GM12891 (cell line): ENCODE data around the gene NEK2.
A peak's percentile ranks its signal among the peaks of the same experiment; 100 is the strongest.
"Not testable (repeated sequence)": the region's sequence is repeated elsewhere in the genome, so short reads cannot be mapped to it uniquely, and the experiment has no call there.

Experiments
- DNase-seq: peaks from one replicate; pipeline ENCODE4 v3.0.0; 2011; ENCODE audit warnings: low spot score; ENCODE audit not compliant: insufficient read length
- FAIRE-seq: peaks from 2 replicates; lab custom pipeline; 2011; peaks lifted over from hg19 to GRCh38; lab: Jason Lieb, UNC
- PAX5 ChIP-seq: IDR thresholded peaks from 2 replicates; pipeline ENCODE4 v1.6.1; 2011; ENCODE audit warnings: low read length, moderate library complexity, mild to moderate bottlenecking; ENCODE audit not compliant: insufficient read depth, severe bottlenecking
- POLR2A ChIP-seq: IDR thresholded peaks from 2 replicates; pipeline ENCODE4 v1.6.1; 2011; ENCODE audit warnings: low read depth, low read length, control low read depth
- POLR2AphosphoS5 ChIP-seq: IDR thresholded peaks from 2 replicates; pipeline ENCODE4 v1.6.1; 2011; ENCODE audit warnings: low read depth, low read length, control low read depth
- POU2F2 ChIP-seq: IDR thresholded peaks from 2 replicates; pipeline ENCODE4 v1.6.1; 2011; ENCODE audit warnings: low read depth, mild to moderate bottlenecking, control low read depth, low read length, moderate library complexity
- SPI1 ChIP-seq: IDR thresholded peaks from 2 replicates; pipeline ENCODE4 v1.6.1; 2011; ENCODE audit warnings: low read depth, low read length, control low read depth
- TAF1 ChIP-seq: IDR thresholded peaks from 2 replicates; pipeline ENCODE4 v1.6.1; 2011; ENCODE audit warnings: low read depth, low read length, control low read depth

NEK2 gene

GRCh38 chr1:211634931-211635330, 40.5 kb downstream of the NEK2 start:
- FAIRE-seq (no peak), DNase-seq (no peak)
- TF ChIP-seq POLR2AphosphoS5, result no peak
- no peak for TF ChIP-seq POU2F2
- TF ChIP-seq TAF1, result no peak

- DNase-seq, result no peak
- TF ChIP-seq SPI1 (no peak), PAX5 (no peak), POLR2A (no peak), POLR2AphosphoS5 (no peak), TAF1 (no peak), POU2F2 (no peak)
- no peak for FAIRE-seq
Measured at GRCh38 chr1:211634461-211634860, 41.0 kb downstream of the NEK2 start.

- no peak for FAIRE-seq
- no peak for TF ChIP-seq PAX5
- no peak for TF ChIP-seq SPI1
- no peak for TF ChIP-seq POLR2A
- TF ChIP-seq TAF1, result no peak
- no peak for TF ChIP-seq POLR2AphosphoS5
- no peak for TF ChIP-seq POU2F2
- DNase-seq, result no peak
Measured at GRCh38 chr1:211633524-211633846, 41.9 kb downstream of the NEK2 start.

GRCh38 chr1:211632808-211633523, 42.5 kb downstream of the NEK2 start:
- FAIRE-seq (peak; percentile 13), DNase-seq (no peak)
- TF ChIP-seq TAF1 (no peak), SPI1 (no peak), PAX5 (no peak), POU2F2 (no peak), POLR2A (no peak), POLR2AphosphoS5 (no peak)

- FAIRE-seq, result peak; percentile 41
- DNase-seq, result no peak
- TF ChIP-seq SPI1 (no peak), POLR2AphosphoS5 (no peak), PAX5 (no peak)
Measured at GRCh38 chr1:211632117-211632807, 43.2 kb downstream of the NEK2 start.

GRCh38 chr1:211631168-211631567, 44.3 kb downstream of the NEK2 start:
- no peak for FAIRE-seq
- TF ChIP-seq TAF1 (no peak), POU2F2 (no peak), PAX5 (no peak), SPI1 (no peak), POLR2AphosphoS5 (no peak)
- DNase-seq, result no peak

GRCh38 chr1:211630236-211631081, 45.0 kb downstream of the NEK2 start:
- DNase-seq (no peak), FAIRE-seq (no peak)
- TF ChIP-seq PAX5, result no peak
- no peak for TF ChIP-seq SPI1
- TF ChIP-seq POLR2A, result no peak
- no peak for TF ChIP-seq POU2F2
- TF ChIP-seq POLR2AphosphoS5, result no peak
- no peak for TF ChIP-seq TAF1

- TF ChIP-seq TAF1 (no peak), PAX5 (no peak), SPI1 (no peak), POLR2AphosphoS5 (no peak), POLR2A (no peak), POU2F2 (no peak)
- FAIRE-seq (no peak), DNase-seq (no peak)
Measured at GRCh38 chr1:211628417-211628816, 47.0 kb downstream of the NEK2 start.

- no peak for TF ChIP-seq PAX5
- no peak for TF ChIP-seq POU2F2
- no peak for TF ChIP-seq POLR2A
- no peak for TF ChIP-seq SPI1
- no peak for TF ChIP-seq TAF1
- no peak for TF ChIP-seq POLR2AphosphoS5
- DNase-seq (no peak), FAIRE-seq (no peak)
Measured at GRCh38 chr1:211627259-211627658, 48.2 kb downstream of the NEK2 start.

GRCh38 chr1:211625866-211626265, 49.6 kb downstream of the NEK2 start:
- DNase-seq, FAIRE-seq: not testable (repeated sequence)
